HCT116 (cell line): ENCODE data around the gene ICAM2. TPM values are rescaled to one million over a fixed set of nuclear protein-coding genes. Genes with fewer than 3 reads are reported as not detected.

Experiments used
- ATAC-seq: fragments of 200-7000 bp; cut with Tn5 transposase; 2 replicates; pipeline ENCODE4 v1.9.1; 2020; ENCODE audit warnings: mild to moderate bottlenecking, moderate library complexity
- BruUV-seq: library from RNA; stranded (reverse); fragments of 400-500 nt; replicated peaks from 2 replicates; lab custom pipeline; 2021; lab: Mats Ljungman, UMichigan
- CTCF ChIA-PET: fragments of 300-600 bp; sonication (Branson Sonifier 250); formaldehyde crosslinking; loops from one replicate; lab custom pipeline; 2021; ENCODE audit warnings: antibody characterized with exemption; lab: Charles Lee
- POLR2A ChIA-PET: fragments of 300-600, 350-600 bp; sonication (Branson Sonifier 250); formaldehyde crosslinking; loops from one replicate; lab custom pipeline; 2021; ENCODE audit warnings: antibody characterized with exemption; lab: Charles Lee
- RAD21 ChIA-PET, 2 experiments: fragments of 300-600 bp; sonication (Branson Sonifier 250); formaldehyde crosslinking; loops; one replicate each; lab custom pipeline; 2023; ENCODE audit warnings: low total read pairs in 2 of 2; ENCODE audit not compliant: uncharacterized antibody in 2 of 2, unreplicated experiment in 2 of 2, low non-redundant PET in 1 of 2; lab: Charles Lee
- DNase-seq: peaks from one replicate; pipeline ENCODE4 v3.0.0-alpha.2; 2010; ENCODE audit warnings: low read depth, low spot score
- H2AFZ ChIP-seq: fragments of 200-600 bp; shearing (Covaris generic), sonication (generic); 2 replicates; pipeline ENCODE4 v1.6.1; 2017; ENCODE audit warnings: low read depth, mixed run types, mixed read lengths, antibody characterized with exemption, low read length; ENCODE audit not compliant: poor library complexity, severe bottlenecking
- H3K27ac ChIP-seq: 2 replicates; pipeline ENCODE4 v1.5.1; 2012; ENCODE audit warnings: low read depth, low read length
- H3K27me3 ChIP-seq: fragments of 200-600 bp; sonication (generic); 2 replicates; pipeline ENCODE4 v1.6.1; 2016; ENCODE audit warnings: mixed run types, low read length, mixed read lengths; ENCODE audit not compliant: insufficient read depth
- H3K36me3 ChIP-seq, 2 experiments: fragments of 200-500 bp in 1 of 2; fragments of 200-600 bp in 1 of 2; sonication (Bioruptor generic) in 1 of 2; sonication (generic) in 1 of 2; 2 replicates each; pipeline versions ENCODE4 v1.5.1 to v1.6.1; 2014 to 2016; ENCODE audit warnings: low read length in 2 of 2, inconsistent platforms in 1 of 2, mixed read lengths in 1 of 2, mixed run types in 1 of 2; ENCODE audit not compliant: insufficient read depth in 2 of 2, control insufficient read depth in 1 of 2
- H3K4me1 ChIP-seq, 2 experiments: fragments of 200-600 bp in 1 of 2; sonication (generic) in 1 of 2; 2 replicates each; pipeline versions ENCODE4 v1.5.1 to v1.6.1; 2012 to 2017; ENCODE audit warnings: low read length in 2 of 2, inconsistent platforms in 1 of 2, mild to moderate bottlenecking in 1 of 2, mixed read lengths in 1 of 2, mixed run types in 1 of 2, moderate library complexity in 1 of 2; ENCODE audit not compliant: insufficient read depth in 2 of 2, control insufficient read depth in 1 of 2
- H3K4me2 ChIP-seq: fragments of 200-600 bp; sonication (generic); 2 replicates; pipeline ENCODE4 v1.6.1; 2017; ENCODE audit warnings: mixed run types, low read length, mixed read lengths
- H3K4me3 ChIP-seq, 2 experiments: fragments of 200-600 bp in 1 of 2; sonication (generic) in 1 of 2; replicated peaks in 1 of 2; 2 replicates each; pipeline ENCODE4 v1.5.1; 2011 to 2016; ENCODE audit warnings: low read length in 2 of 2, control low read depth in 1 of 2, low read depth in 1 of 2, mild to moderate bottlenecking in 1 of 2, mixed read lengths in 1 of 2, mixed run types in 1 of 2
- H3K79me2 ChIP-seq: fragments of 200-600 bp; sonication (generic); 2 replicates; pipeline ENCODE4 v1.6.1; 2017; ENCODE audit warnings: mild to moderate bottlenecking, mixed run types, low read length, moderate library complexity, mixed read lengths; ENCODE audit not compliant: insufficient read depth
- H3K9ac ChIP-seq: fragments of 200-600 bp; sonication (generic); 2 replicates; pipeline ENCODE4 v1.6.1; 2016; ENCODE audit warnings: low read length, mixed read lengths
- H3K9me2 ChIP-seq: fragments of 200-600 bp; sonication (generic), shearing (Covaris generic); 2 replicates; pipeline ENCODE4 v1.6.1; 2017; ENCODE audit warnings: mixed run types, mild to moderate bottlenecking, moderate library complexity; ENCODE audit not compliant: insufficient read depth
- H3K9me3 ChIP-seq, 2 experiments: fragments of 200-500 bp in 1 of 2; fragments of 200-600 bp in 1 of 2; sonication (Bioruptor generic) in 1 of 2; sonication (generic) in 1 of 2; 2 replicates each; pipeline ENCODE4 v1.6.1; 2014 to 2017; ENCODE audit warnings: low read length in 2 of 2, mixed read lengths in 2 of 2, inconsistent platforms in 1 of 2, low read depth in 1 of 2, mild to moderate bottlenecking in 1 of 2, mixed run types in 1 of 2, moderate library complexity in 1 of 2; ENCODE audit not compliant: control insufficient read depth in 1 of 2, insufficient read depth in 1 of 2
- H4K20me1 ChIP-seq: fragments of 200-600 bp; sonication (generic), shearing (Covaris generic); 2 replicates; pipeline ENCODE4 v1.6.1; 2017; ENCODE audit warnings: mixed run types, mild to moderate bottlenecking, moderate library complexity; ENCODE audit not compliant: insufficient read depth
- CBX3 ChIP-seq: IDR thresholded peaks from 2 replicates; pipeline ENCODE4 v1.6.1; 2012; ENCODE audit warnings: low read depth
- FOSL1 ChIP-seq: IDR thresholded peaks from 2 replicates; pipeline ENCODE4 v1.6.1; 2012; ENCODE audit warnings: low read depth
- POLR2A ChIP-seq: IDR thresholded peaks from 2 replicates; pipeline ENCODE4 v1.7.0; 2011; ENCODE audit warnings: borderline replicate concordance; ENCODE audit not compliant: insufficient read depth, insufficient read length; ENCODE audit errors: extremely low read depth
- RAD21 ChIP-seq: IDR thresholded peaks from 2 replicates; pipeline ENCODE4 v1.6.1; 2012; ENCODE audit warnings: low read depth, mild to moderate bottlenecking
- REST ChIP-seq: IDR thresholded peaks from 2 replicates; pipeline ENCODE4 v1.6.1; 2012; ENCODE audit warnings: low read depth
- SIN3A ChIP-seq: IDR thresholded peaks from 2 replicates; pipeline ENCODE4 v1.6.1; 2012; ENCODE audit warnings: low read depth
- SP1 ChIP-seq: IDR thresholded peaks from 2 replicates; pipeline ENCODE4 v1.6.1; 2012; ENCODE audit warnings: low read depth
- SRF ChIP-seq: IDR thresholded peaks from 2 replicates; pipeline ENCODE4 v1.6.1; 2012; ENCODE audit warnings: low read depth
- TCF7L2 ChIP-seq: IDR thresholded peaks from 2 replicates; pipeline ENCODE4 v1.7.0; 2011; ENCODE audit warnings: borderline replicate concordance, inconsistent platforms; ENCODE audit not compliant: insufficient read depth, insufficient read length; ENCODE audit errors: extremely low read depth
- ZNF274 ChIP-seq: fragments of 200-500 bp; sonication (Bioruptor generic); IDR thresholded peaks from 2 replicates; pipeline ENCODE4 v1.6.1; 2014; ENCODE audit warnings: mild to moderate bottlenecking, low read depth, low read length, inconsistent platforms
- intact Hi-C: fragments of 100-400 bp; cut with micrococcal nuclease; formaldehyde crosslinking; loops from 2 replicates; pipeline ENCODE4 v1.10.0; 2022
- total RNA-seq: library from RNA; stranded (reverse); gene quantifications from one replicate; pipeline ENCODE4 v1.2.1, GENCODE V29; 2021; ENCODE audit not compliant: unreplicated experiment
- TF ChIP-seq, protein P1 (sequence below), 3 experiments: fragments of 200-600 bp in 1 of 3; sonication (generic) in 1 of 3; IDR thresholded peaks in 2 of 3; conservative IDR thresholded peaks in 1 of 3; 2 replicates each; pipeline ENCODE4 v1.5.1; 2012 to 2017; ENCODE audit warnings: low read depth in 2 of 3, low read length in 2 of 3, antibody characterized with exemption in 1 of 3, borderline replicate concordance in 1 of 3, control low read depth in 1 of 3, mild to moderate bottlenecking in 1 of 3, mixed read lengths in 1 of 3, mixed run types in 1 of 3, moderate library complexity in 1 of 3; ENCODE audit not compliant: insufficient read depth in 1 of 3

ICAM2 gene
- total RNA-seq, 1 experiment from 2014 or later, result 0.61 TPM

DNA sequence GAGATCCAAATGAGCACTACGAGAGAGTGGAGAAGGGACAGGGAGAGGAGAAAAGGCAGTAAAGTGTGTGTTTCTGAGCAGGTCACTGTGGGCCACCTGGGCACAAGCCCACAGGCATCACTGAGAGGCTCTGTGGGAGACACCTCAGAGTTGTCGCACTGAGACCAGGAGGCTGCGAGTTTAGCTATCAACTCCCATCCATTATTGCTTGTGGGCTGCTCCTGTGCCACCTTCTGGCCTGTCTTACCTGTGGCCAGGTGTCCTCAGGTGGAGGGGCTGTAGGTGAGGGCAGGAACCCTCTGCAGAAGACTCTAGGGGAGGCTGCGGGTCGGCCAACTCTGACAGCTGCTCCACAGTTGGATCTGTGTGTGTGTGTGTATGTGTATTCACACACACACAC lies 24.8 kb downstream of the ICAM2 start:
- TF ChIP-seq CBX3 (no peak), ZNF274 (no peak), REST (no peak), FOSL1 (no peak), RAD21 (no peak), SP1 (no peak), SIN3A (no peak), TCF7L2 (no peak), POLR2A (no peak), SRF (no peak)
- TF ChIP-seq, protein P1, sequence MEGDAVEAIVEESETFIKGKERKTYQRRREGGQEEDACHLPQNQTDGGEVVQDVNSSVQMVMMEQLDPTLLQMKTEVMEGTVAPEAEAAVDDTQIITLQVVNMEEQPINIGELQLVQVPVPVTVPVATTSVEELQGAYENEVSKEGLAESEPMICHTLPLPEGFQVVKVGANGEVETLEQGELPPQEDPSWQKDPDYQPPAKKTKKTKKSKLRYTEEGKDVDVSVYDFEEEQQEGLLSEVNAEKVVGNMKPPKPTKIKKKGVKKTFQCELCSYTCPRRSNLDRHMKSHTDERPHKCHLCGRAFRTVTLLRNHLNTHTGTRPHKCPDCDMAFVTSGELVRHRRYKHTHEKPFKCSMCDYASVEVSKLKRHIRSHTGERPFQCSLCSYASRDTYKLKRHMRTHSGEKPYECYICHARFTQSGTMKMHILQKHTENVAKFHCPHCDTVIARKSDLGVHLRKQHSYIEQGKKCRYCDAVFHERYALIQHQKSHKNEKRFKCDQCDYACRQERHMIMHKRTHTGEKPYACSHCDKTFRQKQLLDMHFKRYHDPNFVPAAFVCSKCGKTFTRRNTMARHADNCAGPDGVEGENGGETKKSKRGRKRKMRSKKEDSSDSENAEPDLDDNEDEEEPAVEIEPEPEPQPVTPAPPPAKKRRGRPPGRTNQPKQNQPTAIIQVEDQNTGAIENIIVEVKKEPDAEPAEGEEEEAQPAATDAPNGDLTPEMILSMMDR (IDR thresholded peaks at IDR 0.05 in 2 of 3, conservative IDR thresholded peaks at IDR 0.05 in 1 of 3; ENCODE audit: borderline replicate concordance in 1 of 3, insufficient read depth in 1 of 3, low read depth in 2 of 3, low read length in 2 of 3), result no peak
- Histone ChIP-seq H2AFZ (no peak overlapping the region), H3K4me1 (peaks cover 2% of the 10 kb centered on the region in 2 experiments; a peak in 2 of 4 replicates), H3K9me3 (no peaks in the 10 kb centered on the region), H3K27ac (no peak overlapping the region), H3K4me3 (no peak overlapping the region), H3K27me3 (peaks cover 41% of the 10 kb centered on the region; the same call in 1 of the 2 replicates), H4K20me1 (no peaks in the 10 kb centered on the region), H3K9ac (no peak overlapping the region), H3K36me3 (no peaks in the 10 kb centered on the region), H3K4me2 (no peak overlapping the region), H3K79me2 (no peaks in the 10 kb centered on the region), H3K9me2 (no peaks in the 10 kb centered on the region)
- RAD21 ChIA-PET, result no interaction called here
- no peak for ATAC-seq
- DNase-seq, result no peak
- POLR2A ChIA-PET, result no interaction called here
- intact Hi-C loops, result no loop called here
- CTCF ChIA-PET, result interaction anchor here (2.0 to 2.5 kb wide), 2 partner anchors 10 to 91 kb away, joined by 8 to 9 read pairs; no protein-coding TSS in a partner anchor
- no TSS peak for BruUV-seq
